ENCODE data around the gene RAB33B. TPM values are rescaled to one million over a fixed set of nuclear protein-coding genes. Genes with fewer than 3 reads are reported as not detected.
"Not testable (repeated sequence)": the region's sequence is repeated elsewhere in the genome, so short reads cannot be mapped to it uniquely, and the experiment has no call there.

The RAB33B gene
- polyA plus RNA-seq, 4 donors = 2.2 to 9.3 (median 3.8) TPM

DNA sequence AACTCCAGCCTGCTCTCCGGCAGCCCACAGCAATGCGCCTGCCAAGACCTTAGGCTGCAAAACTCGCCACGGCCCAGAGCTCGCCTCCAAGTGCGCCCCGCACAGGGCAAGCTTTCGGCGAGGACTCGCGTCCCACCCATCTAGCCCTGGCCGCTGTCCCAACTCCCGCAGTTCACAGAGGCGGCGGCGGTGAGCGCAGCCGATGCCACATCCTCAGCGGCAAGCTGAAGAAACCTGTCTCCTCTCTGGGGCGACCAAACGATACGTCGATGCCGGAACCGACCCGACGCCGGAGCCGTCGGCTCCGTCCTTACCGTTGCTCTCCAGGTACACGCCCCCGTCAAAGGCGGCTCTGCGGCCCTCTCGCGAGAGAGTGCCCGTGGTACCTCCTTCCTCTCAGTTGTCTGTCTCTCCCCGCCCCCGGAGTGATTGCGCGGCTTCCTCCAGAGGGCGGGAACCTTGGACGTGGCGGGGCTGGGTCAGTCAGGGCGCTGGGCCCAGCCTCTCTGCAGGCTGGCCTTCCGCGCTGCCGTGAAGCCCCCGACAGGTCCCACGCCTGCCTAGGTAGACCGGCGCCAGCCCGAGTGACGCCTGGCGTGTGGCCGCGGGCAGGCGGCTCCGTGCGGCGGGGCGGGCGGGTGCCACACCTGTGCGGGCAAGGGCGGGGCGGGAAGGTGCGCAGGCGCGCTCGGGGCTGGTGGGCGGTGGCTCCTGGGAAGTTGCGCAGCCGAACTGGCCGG, 380 bp upstream of the RAB33B start:
- Histone ChIP-seq H3K27ac (ENCODE audit: low read depth in 1 of 3, low read length in 2 of 3) (peak overlapping the region; percentile 97 to 100 (median 98)), H3K4me1 (ENCODE audit: control insufficient read depth in 3 of 3, insufficient read depth in 2 of 3, low read depth in 1 of 3, low read length in 2 of 3) (peaks cover 5 to 24% (median 10%) of the 10 kb centered on the region in 3 donors), H3K4me3 (ENCODE audit: low read depth in 1 of 3, low read length in 3 of 3) (peak overlapping the region; percentile 80 to 98 (median 95)), H3K27me3 (ENCODE audit: control insufficient read depth in 3 of 3, insufficient read depth in 3 of 3, low read length in 3 of 3) (no peaks in the 10 kb centered on the region), H3K36me3 (ENCODE audit: control insufficient read depth in 3 of 3, insufficient read depth in 2 of 3, low read depth in 1 of 3, low read length in 3 of 3) (peaks cover 0 to 5% (median 0%) of the 10 kb centered on the region in 3 donors), H3K9me3 (ENCODE audit: control insufficient read depth in 2 of 2, insufficient read depth in 1 of 2, low read depth in 1 of 2, low read length in 1 of 2) (peaks cover 0 to 7% of the 10 kb centered on the region in 2 donors)
- WGBS, 3 donors = 0 to 1% (median 0%) methylated on average over 65 to 76 of the region's 76 CpGs
- no peak for FAIRE-seq
- peak; percentile 98 for DNase-seq

DNA sequence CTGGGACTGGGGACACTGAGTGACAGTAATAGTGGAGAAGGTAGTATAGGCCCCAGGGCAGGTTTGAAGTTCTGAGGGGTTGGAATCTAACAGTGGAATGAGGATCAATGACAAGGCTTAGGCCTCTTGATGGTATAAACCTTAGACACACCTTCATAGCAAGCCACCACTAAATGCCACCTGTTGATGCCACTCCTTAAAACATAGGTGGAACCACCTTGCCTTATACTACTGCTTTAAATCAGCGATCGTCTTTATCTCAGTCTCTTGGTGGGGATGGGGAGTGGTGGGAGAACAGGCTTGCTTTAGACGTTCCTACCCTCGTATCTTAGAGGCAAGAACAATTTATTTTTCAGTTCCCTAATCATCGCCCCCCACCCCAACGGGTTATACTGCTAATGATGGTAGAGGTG, 1.2 kb downstream of the RAB33B start:
- Histone ChIP-seq H3K36me3 (ENCODE audit: control insufficient read depth in 3 of 3, insufficient read depth in 2 of 3, low read depth in 1 of 3, low read length in 3 of 3) (peaks cover 0 to 3% (median 1%) of the 10 kb centered on the region in 3 donors), H3K4me3 (ENCODE audit: low read depth in 1 of 3, low read length in 3 of 3) (peak overlapping the region; percentile 21 to 98 (median 80)), H3K4me1 (ENCODE audit: control insufficient read depth in 3 of 3, insufficient read depth in 2 of 3, low read depth in 1 of 3, low read length in 2 of 3) (peaks cover 5 to 24% (median 10%) of the 10 kb centered on the region in 3 donors), H3K27ac (ENCODE audit: low read depth in 1 of 3, low read length in 2 of 3) (peak overlapping the region; percentile 44 to 100 (median 97)), H3K27me3 (ENCODE audit: control insufficient read depth in 3 of 3, insufficient read depth in 3 of 3, low read length in 3 of 3) (no peaks in the 10 kb centered on the region), H3K9me3 (ENCODE audit: control insufficient read depth in 2 of 2, insufficient read depth in 1 of 2, low read depth in 1 of 2, low read length in 1 of 2) (no peaks in the 10 kb centered on the region)
- DNase-seq (peak; percentile 48 to 59), FAIRE-seq (no peak)
- 16 to 43% (median 25%) methylated on average over 6 of the region's 6 CpGs for WGBS, 3 donors

DNA sequence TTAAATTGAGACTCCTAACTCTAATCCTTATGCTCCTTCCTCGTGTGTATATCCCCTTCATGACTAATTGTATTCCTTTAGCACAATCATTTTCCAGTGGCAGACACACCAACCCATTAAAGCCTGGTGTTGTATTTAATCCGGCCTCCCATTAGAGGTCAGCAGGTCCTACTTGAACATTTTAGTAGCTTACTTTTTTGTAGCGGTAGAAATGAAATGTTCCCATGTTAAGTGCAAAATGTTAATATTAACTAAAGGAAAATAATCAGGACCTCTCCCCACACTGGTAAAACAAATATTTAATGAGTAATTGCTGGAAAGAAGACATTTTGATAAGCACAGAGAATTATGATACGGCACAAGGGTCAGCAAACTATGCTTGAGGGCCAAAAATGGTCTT, 3.4 kb downstream of the RAB33B start:
- H3K27ac ChIP-seq (ENCODE audit: low read depth in 1 of 3, low read length in 2 of 3) = no peak overlapping the region
- WGBS, 3 donors = 16 to 54% (median 34%) methylated on average over 4 of the region's 4 CpGs
- peak in 1 of 2 donors; percentile 25 for DNase-seq

DNA sequence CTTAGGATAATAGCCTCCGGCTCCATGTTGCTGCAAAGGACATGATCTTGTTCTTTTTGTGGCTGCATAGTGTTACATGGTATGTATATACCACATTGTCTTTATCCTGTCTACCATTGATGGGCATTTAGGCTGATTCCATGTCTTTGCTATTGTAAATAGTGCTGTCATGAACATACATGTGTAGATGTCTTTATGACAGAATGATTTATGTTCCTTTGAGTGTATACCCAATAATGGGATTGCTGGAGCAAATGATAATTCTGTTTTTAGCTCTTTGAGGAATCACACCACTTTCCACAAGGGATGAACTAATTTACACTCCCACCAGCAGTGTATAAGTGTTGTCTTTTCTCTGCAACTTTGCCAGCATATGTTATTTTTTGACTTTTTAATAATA, 4.6 kb downstream of the RAB33B start:
- Histone ChIP-seq H3K27ac (ENCODE audit: low read depth in 1 of 3, low read length in 2 of 3) (no peak overlapping the region), H3K4me3 (ENCODE audit: low read depth in 1 of 3, low read length in 3 of 3) (no peak overlapping the region), H3K4me1 (ENCODE audit: control insufficient read depth in 3 of 3, insufficient read depth in 2 of 3, low read depth in 1 of 3, low read length in 2 of 3) (peaks cover 5 to 24% (median 7%) of the 10 kb centered on the region in 3 donors)

More for the DNA sequence above, 3.4 kb downstream of the RAB33B start:
- no peak overlapping the region for H3K4me3 ChIP-seq (ENCODE audit: low read depth in 1 of 3, low read length in 3 of 3)
- peaks cover 0 to 5% (median 3%) of the 10 kb centered on the region in 3 donors for H3K36me3 ChIP-seq (ENCODE audit: control insufficient read depth in 3 of 3, insufficient read depth in 2 of 3, low read depth in 1 of 3, low read length in 3 of 3)
- no peaks in the 10 kb centered on the region for H3K27me3 ChIP-seq (ENCODE audit: control insufficient read depth in 3 of 3, insufficient read depth in 3 of 3, low read length in 3 of 3)
- no peak for FAIRE-seq
- peaks cover 5 to 24% (median 10%) of the 10 kb centered on the region in 3 donors for H3K4me1 ChIP-seq (ENCODE audit: control insufficient read depth in 3 of 3, insufficient read depth in 2 of 3, low read depth in 1 of 3, low read length in 2 of 3)
- no peaks in the 10 kb centered on the region for H3K9me3 ChIP-seq (ENCODE audit: control insufficient read depth in 2 of 2, insufficient read depth in 1 of 2, low read depth in 1 of 2, low read length in 1 of 2)

DNA sequence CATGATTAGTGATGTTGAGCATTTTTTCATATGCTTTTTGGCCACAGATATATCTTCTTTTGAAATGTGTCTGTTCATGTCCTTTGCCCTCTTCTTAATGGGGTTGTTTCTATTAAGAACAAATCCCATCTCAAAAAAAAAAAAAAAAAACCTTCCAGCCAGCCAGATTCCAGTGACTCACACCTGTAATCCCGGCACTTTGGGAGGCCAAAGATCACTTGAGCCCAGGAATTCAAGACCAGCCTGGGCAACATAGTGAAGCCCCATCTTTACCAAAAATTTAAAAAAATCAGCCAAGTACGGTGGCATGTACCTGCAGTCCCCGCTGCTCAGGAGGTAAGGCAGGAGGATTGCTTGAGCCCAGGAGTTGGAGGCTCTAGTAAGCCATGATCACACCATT, 5.1 kb downstream of the RAB33B start:
- Histone ChIP-seq H3K4me3 (ENCODE audit: low read depth in 1 of 3, low read length in 3 of 3) (no peak overlapping the region), H3K4me1 (ENCODE audit: control insufficient read depth in 3 of 3, insufficient read depth in 2 of 3, low read depth in 1 of 3, low read length in 2 of 3) (peaks cover 5 to 24% (median 7%) of the 10 kb centered on the region in 3 donors), H3K9me3 (ENCODE audit: control insufficient read depth in 2 of 2, insufficient read depth in 1 of 2, low read depth in 1 of 2, low read length in 1 of 2) (no peaks in the 10 kb centered on the region), H3K27me3 (ENCODE audit: control insufficient read depth in 3 of 3, insufficient read depth in 3 of 3, low read length in 3 of 3) (no peaks in the 10 kb centered on the region), H3K36me3 (ENCODE audit: control insufficient read depth in 3 of 3, insufficient read depth in 2 of 3, low read depth in 1 of 3, low read length in 3 of 3) (peaks cover 0 to 9% (median 3%) of the 10 kb centered on the region in 3 donors), H3K27ac (ENCODE audit: low read depth in 1 of 3, low read length in 2 of 3) (no peak overlapping the region)
- 57 to 83% (median 63%) methylated on average over 3 of the region's 3 CpGs for WGBS, 3 donors
- FAIRE-seq (no peak), DNase-seq (peak; percentile 24 to 75)

More for the DNA sequence above, 4.6 kb downstream of the RAB33B start:
- Histone ChIP-seq H3K27me3 (ENCODE audit: control insufficient read depth in 3 of 3, insufficient read depth in 3 of 3, low read length in 3 of 3) (no peaks in the 10 kb centered on the region), H3K36me3 (ENCODE audit: control insufficient read depth in 3 of 3, insufficient read depth in 2 of 3, low read depth in 1 of 3, low read length in 3 of 3) (peaks cover 0 to 9% (median 3%) of the 10 kb centered on the region in 3 donors), H3K9me3 (ENCODE audit: control insufficient read depth in 2 of 2, insufficient read depth in 1 of 2, low read depth in 1 of 2, low read length in 1 of 2) (no peaks in the 10 kb centered on the region)
- DNase-seq (no peak), FAIRE-seq (no peak)
- 90 to 97% (median 93%) methylated on average over 1 of the region's 1 CpG for WGBS, 3 donors

DNA sequence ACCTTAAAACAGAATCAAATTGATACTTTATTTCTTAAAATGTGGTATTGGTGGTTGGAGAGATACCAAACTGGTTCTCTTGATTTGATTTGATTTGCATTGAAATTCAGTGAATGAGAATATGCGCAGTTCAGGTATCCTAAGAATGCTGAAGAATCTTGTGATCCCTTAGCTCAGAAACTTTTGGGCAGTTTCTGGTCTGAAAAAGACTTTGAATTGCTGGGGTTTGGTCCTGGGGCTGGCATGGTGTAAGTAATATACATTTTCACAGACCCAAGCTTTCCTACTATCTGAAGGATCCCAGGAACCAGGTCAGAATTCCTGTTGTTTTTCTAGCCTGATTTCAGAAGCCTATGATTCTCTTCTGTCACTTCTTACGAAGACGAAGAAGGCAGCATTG, 6.6 kb downstream of the RAB33B start:
- Histone ChIP-seq H3K27me3 (ENCODE audit: control insufficient read depth in 3 of 3, insufficient read depth in 3 of 3, low read length in 3 of 3) (no peaks in the 10 kb centered on the region), H3K27ac (ENCODE audit: low read depth in 1 of 3, low read length in 2 of 3) (no peak overlapping the region), H3K4me3 (ENCODE audit: low read depth in 1 of 3, low read length in 3 of 3) (no peak overlapping the region), H3K4me1 (ENCODE audit: control insufficient read depth in 3 of 3, insufficient read depth in 2 of 3, low read depth in 1 of 3, low read length in 2 of 3) (peaks cover 5 to 20% (median 7%) of the 10 kb centered on the region in 3 donors), H3K9me3 (ENCODE audit: control insufficient read depth in 2 of 2, insufficient read depth in 1 of 2, low read depth in 1 of 2, low read length in 1 of 2) (no peaks in the 10 kb centered on the region), H3K36me3 (ENCODE audit: control insufficient read depth in 3 of 3, insufficient read depth in 2 of 3, low read depth in 1 of 3, low read length in 3 of 3) (peaks cover 0 to 9% (median 3%) of the 10 kb centered on the region in 3 donors)
- 96 to 97% (median 97%) methylated on average over 3 of the region's 3 CpGs for WGBS, 3 donors
- DNase-seq = no peak
- FAIRE-seq = no peak

DNA sequence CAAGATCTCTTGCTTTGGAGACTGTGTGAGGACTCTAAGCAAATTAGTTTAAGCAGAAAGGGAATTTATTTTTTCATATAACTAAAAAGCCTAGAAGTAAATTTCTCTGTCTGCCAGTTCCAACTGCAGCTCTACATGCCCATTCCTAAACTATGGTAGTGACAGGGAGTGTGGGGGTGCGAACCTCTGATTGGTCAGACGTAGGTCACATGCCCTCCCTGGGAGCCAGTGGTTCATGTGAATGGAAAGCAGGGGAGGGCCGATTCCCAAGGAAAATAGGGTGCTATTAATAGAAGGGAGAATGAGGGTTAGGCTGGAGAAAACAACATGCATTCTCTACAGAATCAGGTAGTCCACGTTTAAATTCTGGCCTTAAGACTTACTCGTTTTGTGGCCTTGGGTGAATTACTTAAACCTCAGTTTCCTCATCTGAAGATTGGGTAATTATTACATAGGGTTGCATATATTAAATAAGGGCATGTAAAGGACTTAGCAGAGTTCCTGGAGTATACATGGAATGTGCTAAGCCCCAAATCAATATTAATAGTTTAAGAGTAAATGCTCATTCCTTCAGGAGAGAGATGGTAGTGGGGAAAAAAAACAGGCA, 7.2 kb downstream of the RAB33B start:
- peaks cover 0 to 9% (median 3%) of the 10 kb centered on the region in 3 donors for H3K36me3 ChIP-seq (ENCODE audit: control insufficient read depth in 3 of 3, insufficient read depth in 2 of 3, low read depth in 1 of 3, low read length in 3 of 3)
- 76 to 84% (median 76%) methylated on average over 5 of the region's 5 CpGs for WGBS, 3 donors
- no peaks in the 10 kb centered on the region for H3K27me3 ChIP-seq (ENCODE audit: control insufficient read depth in 3 of 3, insufficient read depth in 3 of 3, low read length in 3 of 3)
- no peak overlapping the region for H3K4me3 ChIP-seq (ENCODE audit: low read depth in 1 of 3, low read length in 3 of 3)
- peaks cover 0 to 3% of the 10 kb centered on the region in 2 donors for H3K9me3 ChIP-seq (ENCODE audit: control insufficient read depth in 2 of 2, insufficient read depth in 1 of 2, low read depth in 1 of 2, low read length in 1 of 2)
- H3K27ac ChIP-seq (ENCODE audit: low read depth in 1 of 3, low read length in 2 of 3) = no peak overlapping the region
- DNase-seq = no peak
- peaks cover 0 to 15% (median 3%) of the 10 kb centered on the region in 3 donors for H3K4me1 ChIP-seq (ENCODE audit: control insufficient read depth in 3 of 3, insufficient read depth in 2 of 3, low read depth in 1 of 3, low read length in 2 of 3)
- no peak for FAIRE-seq

DNA sequence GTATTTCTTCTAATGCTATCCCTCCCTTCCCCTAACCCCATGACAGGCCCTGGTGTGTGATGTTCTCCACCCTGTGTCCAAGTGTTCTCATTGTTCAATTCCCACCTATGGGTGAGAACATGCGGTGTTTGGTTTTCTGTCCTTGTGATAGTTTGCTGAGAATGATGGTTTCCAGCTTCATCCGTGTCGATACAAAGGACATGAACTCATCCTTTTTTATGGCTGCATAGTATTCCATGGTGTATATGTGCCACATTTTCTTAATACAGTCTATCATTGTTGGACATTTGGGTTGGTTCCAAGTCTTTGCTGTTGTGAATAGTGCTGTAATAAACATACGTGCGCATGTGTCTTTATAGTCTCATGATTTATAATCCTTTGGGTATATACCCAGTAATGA, 10.6 kb downstream of the RAB33B start:
- WGBS, 3 donors = 94 to 97% (median 96%) methylated on average over 5 of the region's 5 CpGs
- not testable (repeated sequence) for H3K36me3 ChIP-seq (ENCODE audit: control insufficient read depth in 3 of 3, insufficient read depth in 2 of 3, low read depth in 1 of 3, low read length in 3 of 3); DNase-seq; FAIRE-seq; H3K4me1 ChIP-seq (ENCODE audit: control insufficient read depth in 3 of 3, insufficient read depth in 2 of 3, low read depth in 1 of 3, low read length in 2 of 3); H3K27me3 ChIP-seq (ENCODE audit: control insufficient read depth in 3 of 3, insufficient read depth in 3 of 3, low read length in 3 of 3); H3K4me3 ChIP-seq (ENCODE audit: low read depth in 1 of 3, low read length in 3 of 3); H3K27ac ChIP-seq (ENCODE audit: low read depth in 1 of 3, low read length in 2 of 3)
- H3K9me3 ChIP-seq (ENCODE audit: control insufficient read depth in 2 of 2, insufficient read depth in 1 of 2, low read depth in 1 of 2, low read length in 1 of 2) = peaks cover 0 to 13% of the 10 kb centered on the region in 2 donors
